Vagina (tissue), 2 donors: ENCODE results near the gene LRRTM3.

Experiments used
- POLR2A ChIP-seq, 2 donors: fragments of 450-650 bp; IDR thresholded peaks; one replicate each; pipeline ENCODE4 v1.6.1; 2017; ENCODE audit warnings: antibody characterized with exemption in 2 of 2, mild to moderate bottlenecking in 2 of 2, moderate library complexity in 2 of 2
- POLR2AphosphoS5 ChIP-seq, 2 donors: sonication (generic); formaldehyde crosslinking; IDR thresholded peaks; one replicate each; pipeline ENCODE4 v1.9.0; 2017; ENCODE audit warnings: antibody characterized with exemption in 2 of 2, mild to moderate bottlenecking in 2 of 2, low read depth in 1 of 2; ENCODE audit not compliant: insufficient read depth in 1 of 2
- TF ChIP-seq, protein P1 (sequence below), 3 experiments: fragments of 450-650 bp in 2 of 3; fragments of 200-600 bp in 1 of 3; sonication (generic) in 1 of 3; IDR thresholded peaks; one replicate each; pipeline ENCODE4 v1.5.1; 2017 to 2019; ENCODE audit warnings: antibody characterized with exemption in 3 of 3, mild to moderate bottlenecking in 2 of 3, moderate library complexity in 2 of 3

DNA sequence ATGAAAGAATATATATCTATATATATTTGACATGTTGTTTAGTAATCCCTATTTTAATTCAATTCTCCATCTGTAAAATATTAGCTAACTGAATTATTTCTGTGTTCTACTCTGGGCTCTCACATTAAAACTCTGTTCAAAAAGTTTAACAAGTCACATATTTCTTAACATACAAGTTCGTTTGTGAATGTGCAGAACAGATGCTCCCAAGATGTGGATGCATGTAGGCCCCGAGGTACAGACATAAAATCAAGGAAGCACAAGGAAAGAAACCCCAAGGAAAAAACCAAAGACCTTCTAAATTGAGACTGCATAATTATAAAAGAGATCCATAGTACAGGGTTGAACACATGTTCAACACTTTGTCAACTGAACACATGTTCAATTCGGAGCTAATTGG lies 175.1 kb downstream of the LRRTM3 start:
- TF ChIP-seq, protein P1, sequence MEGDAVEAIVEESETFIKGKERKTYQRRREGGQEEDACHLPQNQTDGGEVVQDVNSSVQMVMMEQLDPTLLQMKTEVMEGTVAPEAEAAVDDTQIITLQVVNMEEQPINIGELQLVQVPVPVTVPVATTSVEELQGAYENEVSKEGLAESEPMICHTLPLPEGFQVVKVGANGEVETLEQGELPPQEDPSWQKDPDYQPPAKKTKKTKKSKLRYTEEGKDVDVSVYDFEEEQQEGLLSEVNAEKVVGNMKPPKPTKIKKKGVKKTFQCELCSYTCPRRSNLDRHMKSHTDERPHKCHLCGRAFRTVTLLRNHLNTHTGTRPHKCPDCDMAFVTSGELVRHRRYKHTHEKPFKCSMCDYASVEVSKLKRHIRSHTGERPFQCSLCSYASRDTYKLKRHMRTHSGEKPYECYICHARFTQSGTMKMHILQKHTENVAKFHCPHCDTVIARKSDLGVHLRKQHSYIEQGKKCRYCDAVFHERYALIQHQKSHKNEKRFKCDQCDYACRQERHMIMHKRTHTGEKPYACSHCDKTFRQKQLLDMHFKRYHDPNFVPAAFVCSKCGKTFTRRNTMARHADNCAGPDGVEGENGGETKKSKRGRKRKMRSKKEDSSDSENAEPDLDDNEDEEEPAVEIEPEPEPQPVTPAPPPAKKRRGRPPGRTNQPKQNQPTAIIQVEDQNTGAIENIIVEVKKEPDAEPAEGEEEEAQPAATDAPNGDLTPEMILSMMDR (IDR thresholded peaks at IDR 0.05) = no peak
- TF ChIP-seq POLR2A (IDR thresholded peaks at IDR 0.05) = no peak
- TF ChIP-seq POLR2AphosphoS5 (IDR thresholded peaks at IDR 0.05; ENCODE audit: insufficient read depth in 1 of 2, low read depth in 1 of 2) = no peak
